Liver (tissue), 9 donors: ENCODE data around the gene CXXC5. TPM values are rescaled to one million over a fixed set of nuclear protein-coding genes. Genes with fewer than 3 reads are reported as not detected.

ENCODE experiments used
- DNase-seq: peaks from one replicate; pipeline ENCODE4 v3.0.0-alpha.2; 2017; ENCODE audit warnings: low spot score
- H3K27ac ChIP-seq, 2 donors: one replicate each; pipeline ENCODE4 v1.7.0; 2013; ENCODE audit warnings: inconsistent platforms in 2 of 2, low read length in 2 of 2, control low read depth in 1 of 2, low read depth in 1 of 2, mild to moderate bottlenecking in 1 of 2
- H3K27me3 ChIP-seq, 4 donors: one replicate each; pipeline versions ENCODE4 v1.6.1 to v1.7.0; 2013; ENCODE audit warnings: low read length in 3 of 4, inconsistent platforms in 1 of 4, mild to moderate bottlenecking in 1 of 4, moderate library complexity in 1 of 4; ENCODE audit not compliant: control insufficient read depth in 4 of 4, insufficient read depth in 4 of 4
- H3K36me3 ChIP-seq, 4 donors: one replicate each; pipeline versions ENCODE4 v1.6.1 to v1.7.0; 2013; ENCODE audit warnings: low read length in 3 of 4, mild to moderate bottlenecking in 3 of 4, low read depth in 1 of 4, moderate library complexity in 1 of 4; ENCODE audit not compliant: control insufficient read depth in 4 of 4, insufficient read depth in 3 of 4
- H3K4me1 ChIP-seq, 4 donors: one replicate each; pipeline versions ENCODE4 v1.6.1 to v1.7.0; 2013; ENCODE audit warnings: low read length in 3 of 4, mild to moderate bottlenecking in 3 of 4, moderate library complexity in 1 of 4; ENCODE audit not compliant: control insufficient read depth in 4 of 4, insufficient read depth in 4 of 4
- H3K4me3 ChIP-seq, 3 donors: one replicate each; pipeline versions ENCODE4 v1.6.1 to v1.7.0; 2013; ENCODE audit warnings: low read length in 3 of 3, control low read depth in 1 of 3, low read depth in 1 of 3, mild to moderate bottlenecking in 1 of 3
- H3K9ac ChIP-seq, 2 donors: one replicate each; pipeline ENCODE4 v1.7.0; 2013; ENCODE audit warnings: low read length in 2 of 2, mild to moderate bottlenecking in 2 of 2, moderate library complexity in 2 of 2, control low read depth in 1 of 2, low read depth in 1 of 2
- H3K9me3 ChIP-seq, 4 donors: one replicate each; pipeline versions ENCODE4 v1.6.1 to v1.7.0; 2013; ENCODE audit warnings: low read length in 3 of 4; ENCODE audit not compliant: control insufficient read depth in 4 of 4
- EGR1 ChIP-seq, 2 donors: IDR thresholded peaks; 2 replicates each; pipeline ENCODE4 v1.6.1; 2016 to 2018; ENCODE audit warnings: antibody characterized with exemption in 2 of 2, low read depth in 2 of 2
- GABPA ChIP-seq, 2 donors: IDR thresholded peaks in 1 of 2; conservative IDR thresholded peaks in 1 of 2; 2 replicates each; pipeline ENCODE4 v1.6.1; 2016; ENCODE audit warnings: antibody characterized with exemption in 2 of 2, mild to moderate bottlenecking in 1 of 2, moderate library complexity in 1 of 2
- JUND ChIP-seq, 2 donors: IDR thresholded peaks; 2 replicates each; pipeline ENCODE4 v1.6.1; 2016; ENCODE audit warnings: antibody characterized with exemption in 2 of 2
- NR2F2 ChIP-seq: IDR thresholded peaks from 2 replicates; pipeline ENCODE4 v1.6.1; 2016; ENCODE audit warnings: antibody characterized with exemption
- RAD21 ChIP-seq, 2 donors: IDR thresholded peaks; 2 replicates each; pipeline ENCODE4 v1.6.1; 2016; ENCODE audit warnings: antibody characterized with exemption in 2 of 2, mild to moderate bottlenecking in 2 of 2
- SP1 ChIP-seq: IDR thresholded peaks from 2 replicates; pipeline ENCODE4 v1.6.1; 2018; ENCODE audit warnings: antibody characterized with exemption, mild to moderate bottlenecking
- TAF1 ChIP-seq: conservative IDR thresholded peaks from 2 replicates; pipeline ENCODE4 v1.6.1; 2016; ENCODE audit warnings: antibody characterized with exemption, mild to moderate bottlenecking
- YY1 ChIP-seq: IDR thresholded peaks from 2 replicates; pipeline ENCODE4 v1.6.1; 2016; ENCODE audit warnings: antibody characterized with exemption, mild to moderate bottlenecking
- WGBS: extraction: QIAGEN DNeasy Blood & Tissue Kit; methylation state at CpG from one replicate; pipeline ENCODE4 v1.1.7; 2013; 5-methylcytosine and 5-hydroxymethylcytosine counted together
- polyA plus RNA-seq, 2 donors: library from polyadenylated mRNA; stranded (reverse) in 1 of 2; unstranded in 1 of 2; fragments of 200-250 nt in 1 of 2; fragments of >200 nt in 1 of 2; fragmentation: Nextera tagmentation in 1 of 2; extraction: Ambion mirVana in 1 of 2; gene quantifications; one replicate each; pipeline versions ENCODE4 v1.2.1 to v1.2.3, GENCODE V29; 2013 to 2015
- total RNA-seq, 2 donors: library from RNA; depleted of rRNA; stranded (reverse); fragments of >200 nt; gene quantifications; one replicate each; pipeline ENCODE4 v1.2.3, GENCODE V29; 2014
- TF ChIP-seq, protein P1 (sequence below): fragments of 150-350 bp; IDR thresholded peaks from 2 replicates; pipeline ENCODE4 v1.5.1; 2017; ENCODE audit warnings: improper control_type of control experiment, low read depth, low read length; ENCODE audit not compliant: missing input control
- TF ChIP-seq, protein P2 (sequence below): IDR thresholded peaks from 2 replicates; pipeline ENCODE4 v1.6.1; 2016; ENCODE audit warnings: antibody characterized with exemption
- TF ChIP-seq, protein P3 (sequence below): IDR thresholded peaks from 2 replicates; pipeline ENCODE4 v1.6.1; 2016; ENCODE audit warnings: antibody characterized with exemption, mild to moderate bottlenecking
- TF ChIP-seq, protein P4 (sequence below): IDR thresholded peaks from 2 replicates; pipeline ENCODE4 v1.6.1; 2016; ENCODE audit warnings: antibody characterized with exemption
- TF ChIP-seq, protein P5 (sequence below): IDR thresholded peaks from 2 replicates; pipeline ENCODE4 v1.6.1; 2016; ENCODE audit warnings: antibody characterized with exemption
- donor health status: healthy.
- donor health status: healthy.
- donor health status: healthy.
- donor health status: healthy.
- donor health status: healthy.

CXXC5 gene
- total and polyA plus RNA-seq, 4 donors = 40.6 to 78.6 (median 64.5) TPM

DNA sequence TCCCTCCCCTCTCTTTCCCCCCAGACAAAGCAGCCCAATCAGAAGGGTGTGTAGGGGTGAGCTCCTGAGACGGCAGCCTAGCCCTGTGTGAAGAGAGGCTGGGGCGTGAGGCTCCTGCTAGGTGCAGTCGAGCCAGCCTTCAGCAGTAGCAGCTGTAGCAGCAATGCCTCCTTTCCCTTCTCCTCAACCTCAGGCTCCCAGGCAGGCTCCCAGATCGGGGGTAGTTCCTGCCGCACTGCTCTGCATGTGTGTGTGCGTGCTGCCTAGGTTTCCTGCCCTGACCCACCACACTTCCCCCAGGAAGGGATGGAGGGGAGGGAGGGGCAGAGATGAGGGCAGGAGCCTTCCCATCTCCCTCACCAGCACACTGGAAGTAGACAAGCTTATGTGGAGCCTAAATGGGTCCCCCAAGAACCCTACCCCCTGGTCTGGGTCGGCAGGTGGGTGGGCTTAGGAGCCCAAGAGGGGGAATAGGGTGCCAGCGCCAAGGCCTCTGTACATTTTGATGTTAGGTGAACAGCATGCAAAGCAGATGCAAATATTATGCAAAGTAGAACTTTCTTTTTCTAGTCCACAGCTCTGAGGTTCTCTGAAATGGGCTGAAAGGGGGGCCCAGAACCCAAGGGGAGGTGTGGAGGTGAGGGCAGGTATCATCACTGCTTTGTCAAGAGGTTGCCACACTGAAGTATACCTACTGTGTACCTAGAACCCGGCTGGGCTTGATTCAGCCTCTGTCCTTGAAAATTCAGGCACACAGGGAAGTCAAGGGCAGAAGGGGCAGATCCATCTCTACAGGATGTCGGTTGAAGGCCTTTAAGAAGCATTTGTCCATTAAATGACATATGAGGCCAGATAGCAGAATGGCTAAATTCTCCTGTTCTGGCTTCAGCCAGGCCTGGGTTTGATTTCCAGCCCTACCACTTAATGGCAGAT lies 57.8 kb downstream of the CXXC5 start:
- TF ChIP-seq GABPA (IDR thresholded peaks at IDR 0.05 in 1 of 2, conservative IDR thresholded peaks at IDR 0.05 in 1 of 2) = no peak
- H3K27ac ChIP-seq = no peak overlapping the region
- peaks cover 6 to 24% (median 15%) of the 10 kb centered on the region in 4 donors for H3K4me1 ChIP-seq

DNA sequence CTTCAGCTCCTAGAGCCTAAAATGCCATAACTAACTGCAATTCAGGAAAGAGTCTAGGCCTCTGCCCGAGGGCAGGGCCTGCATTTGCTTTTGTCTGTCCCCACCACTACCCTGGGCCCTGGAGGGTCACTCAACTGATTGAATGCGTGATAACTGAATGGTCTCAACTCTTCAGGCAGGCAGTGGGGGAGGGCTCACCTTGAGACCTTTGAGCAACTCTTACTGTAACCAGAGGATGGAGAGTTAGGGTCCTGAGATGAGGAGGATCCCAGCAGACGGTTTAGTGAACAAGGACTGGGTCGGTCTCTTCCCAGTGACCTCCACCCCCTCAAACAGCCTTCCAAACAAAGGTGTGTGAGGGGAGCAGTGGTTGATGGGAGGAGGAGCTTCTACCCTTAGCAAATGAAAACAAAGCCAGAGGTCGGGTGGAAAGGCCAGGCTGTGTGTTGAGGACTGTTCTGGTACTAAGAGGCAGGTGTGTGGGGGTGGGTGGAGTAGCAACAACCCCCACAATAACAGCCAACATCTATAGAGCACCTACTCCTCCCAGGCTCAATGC lies 59.4 kb downstream of the CXXC5 start:
- no peak for DNase-seq
- no peak overlapping the region for H3K4me3 ChIP-seq
- H3K9ac ChIP-seq = no peak overlapping the region
- no peak overlapping the region for H3K27ac ChIP-seq
- H3K4me1 ChIP-seq = peaks cover 4 to 25% (median 13%) of the 10 kb centered on the region in 4 donors
- 88% methylated on average over 5 of the region's 5 CpGs for WGBS
- peaks cover 0 to 5% (median 0%) of the 10 kb centered on the region in 4 donors for H3K9me3 ChIP-seq
- H3K36me3 ChIP-seq = no peaks in the 10 kb centered on the region
- H3K27me3 ChIP-seq = no peaks in the 10 kb centered on the region
- TF ChIP-seq NR2F2 = no peak
- TF ChIP-seq SP1 = no peak
- TF ChIP-seq, protein P1, sequence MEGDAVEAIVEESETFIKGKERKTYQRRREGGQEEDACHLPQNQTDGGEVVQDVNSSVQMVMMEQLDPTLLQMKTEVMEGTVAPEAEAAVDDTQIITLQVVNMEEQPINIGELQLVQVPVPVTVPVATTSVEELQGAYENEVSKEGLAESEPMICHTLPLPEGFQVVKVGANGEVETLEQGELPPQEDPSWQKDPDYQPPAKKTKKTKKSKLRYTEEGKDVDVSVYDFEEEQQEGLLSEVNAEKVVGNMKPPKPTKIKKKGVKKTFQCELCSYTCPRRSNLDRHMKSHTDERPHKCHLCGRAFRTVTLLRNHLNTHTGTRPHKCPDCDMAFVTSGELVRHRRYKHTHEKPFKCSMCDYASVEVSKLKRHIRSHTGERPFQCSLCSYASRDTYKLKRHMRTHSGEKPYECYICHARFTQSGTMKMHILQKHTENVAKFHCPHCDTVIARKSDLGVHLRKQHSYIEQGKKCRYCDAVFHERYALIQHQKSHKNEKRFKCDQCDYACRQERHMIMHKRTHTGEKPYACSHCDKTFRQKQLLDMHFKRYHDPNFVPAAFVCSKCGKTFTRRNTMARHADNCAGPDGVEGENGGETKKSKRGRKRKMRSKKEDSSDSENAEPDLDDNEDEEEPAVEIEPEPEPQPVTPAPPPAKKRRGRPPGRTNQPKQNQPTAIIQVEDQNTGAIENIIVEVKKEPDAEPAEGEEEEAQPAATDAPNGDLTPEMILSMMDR = no peak
- no peak for TF ChIP-seq RAD21 (IDR thresholded peaks at IDR 0.05)
- no peak for TF ChIP-seq JUND (IDR thresholded peaks at IDR 0.05)
- TF ChIP-seq GABPA (IDR thresholded peaks at IDR 0.05 in 1 of 2, conservative IDR thresholded peaks at IDR 0.05 in 1 of 2) = no peak
- TF ChIP-seq, protein P2, sequence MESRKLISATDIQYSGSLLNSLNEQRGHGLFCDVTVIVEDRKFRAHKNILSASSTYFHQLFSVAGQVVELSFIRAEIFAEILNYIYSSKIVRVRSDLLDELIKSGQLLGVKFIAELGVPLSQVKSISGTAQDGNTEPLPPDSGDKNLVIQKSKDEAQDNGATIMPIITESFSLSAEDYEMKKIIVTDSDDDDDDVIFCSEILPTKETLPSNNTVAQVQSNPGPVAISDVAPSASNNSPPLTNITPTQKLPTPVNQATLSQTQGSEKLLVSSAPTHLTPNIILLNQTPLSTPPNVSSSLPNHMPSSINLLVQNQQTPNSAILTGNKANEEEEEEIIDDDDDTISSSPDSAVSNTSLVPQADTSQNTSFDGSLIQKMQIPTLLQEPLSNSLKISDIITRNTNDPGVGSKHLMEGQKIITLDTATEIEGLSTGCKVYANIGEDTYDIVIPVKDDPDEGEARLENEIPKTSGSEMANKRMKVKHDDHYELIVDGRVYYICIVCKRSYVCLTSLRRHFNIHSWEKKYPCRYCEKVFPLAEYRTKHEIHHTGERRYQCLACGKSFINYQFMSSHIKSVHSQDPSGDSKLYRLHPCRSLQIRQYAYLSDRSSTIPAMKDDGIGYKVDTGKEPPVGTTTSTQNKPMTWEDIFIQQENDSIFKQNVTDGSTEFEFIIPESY = no peak

More for the DNA sequence above, 57.8 kb downstream of the CXXC5 start:
- H3K27me3 ChIP-seq = no peaks in the 10 kb centered on the region
- H3K9me3 ChIP-seq = peaks cover 0 to 5% (median 0%) of the 10 kb centered on the region in 4 donors
- no peaks in the 10 kb centered on the region for H3K36me3 ChIP-seq
- H3K9ac ChIP-seq = no peak overlapping the region
- no peak for DNase-seq
- no peak overlapping the region for H3K4me3 ChIP-seq
- 79% methylated on average over 10 of the region's 10 CpGs for WGBS

DNA sequence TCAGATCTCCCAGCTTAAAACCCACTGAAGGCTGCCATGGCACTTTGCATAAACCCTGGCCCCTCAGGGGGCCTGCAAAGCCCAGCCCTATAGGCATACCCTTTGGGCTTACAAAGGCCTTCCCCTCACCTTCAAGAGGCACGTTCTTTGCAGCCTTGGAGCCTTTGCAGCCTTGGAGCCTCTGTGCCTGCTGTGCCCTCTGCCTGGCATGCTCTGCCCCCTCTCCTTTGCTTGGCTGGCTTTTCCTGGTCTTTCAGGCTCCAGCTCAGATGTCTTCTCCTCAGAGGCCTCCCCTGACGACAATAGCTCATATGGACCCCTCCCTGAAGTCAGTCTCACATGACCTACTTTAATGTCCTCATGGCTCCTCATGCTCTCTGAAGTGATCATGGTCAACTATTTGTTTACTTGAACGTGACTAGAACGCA lies 60.3 kb downstream of the CXXC5 start:
- no peaks in the 10 kb centered on the region for H3K36me3 ChIP-seq
- WGBS = 89% methylated on average over 4 of the region's 4 CpGs
- H3K27ac ChIP-seq = no peak overlapping the region
- no peak overlapping the region for H3K9ac ChIP-seq
- no peak for DNase-seq
- no peak overlapping the region for H3K4me3 ChIP-seq
- TF ChIP-seq SP1 (no peak), YY1 (no peak), TAF1 (no peak), EGR1 (IDR thresholded peaks at IDR 0.05; ENCODE audit: low read depth in 2 of 2) (no peak)
- TF ChIP-seq, protein P3, sequence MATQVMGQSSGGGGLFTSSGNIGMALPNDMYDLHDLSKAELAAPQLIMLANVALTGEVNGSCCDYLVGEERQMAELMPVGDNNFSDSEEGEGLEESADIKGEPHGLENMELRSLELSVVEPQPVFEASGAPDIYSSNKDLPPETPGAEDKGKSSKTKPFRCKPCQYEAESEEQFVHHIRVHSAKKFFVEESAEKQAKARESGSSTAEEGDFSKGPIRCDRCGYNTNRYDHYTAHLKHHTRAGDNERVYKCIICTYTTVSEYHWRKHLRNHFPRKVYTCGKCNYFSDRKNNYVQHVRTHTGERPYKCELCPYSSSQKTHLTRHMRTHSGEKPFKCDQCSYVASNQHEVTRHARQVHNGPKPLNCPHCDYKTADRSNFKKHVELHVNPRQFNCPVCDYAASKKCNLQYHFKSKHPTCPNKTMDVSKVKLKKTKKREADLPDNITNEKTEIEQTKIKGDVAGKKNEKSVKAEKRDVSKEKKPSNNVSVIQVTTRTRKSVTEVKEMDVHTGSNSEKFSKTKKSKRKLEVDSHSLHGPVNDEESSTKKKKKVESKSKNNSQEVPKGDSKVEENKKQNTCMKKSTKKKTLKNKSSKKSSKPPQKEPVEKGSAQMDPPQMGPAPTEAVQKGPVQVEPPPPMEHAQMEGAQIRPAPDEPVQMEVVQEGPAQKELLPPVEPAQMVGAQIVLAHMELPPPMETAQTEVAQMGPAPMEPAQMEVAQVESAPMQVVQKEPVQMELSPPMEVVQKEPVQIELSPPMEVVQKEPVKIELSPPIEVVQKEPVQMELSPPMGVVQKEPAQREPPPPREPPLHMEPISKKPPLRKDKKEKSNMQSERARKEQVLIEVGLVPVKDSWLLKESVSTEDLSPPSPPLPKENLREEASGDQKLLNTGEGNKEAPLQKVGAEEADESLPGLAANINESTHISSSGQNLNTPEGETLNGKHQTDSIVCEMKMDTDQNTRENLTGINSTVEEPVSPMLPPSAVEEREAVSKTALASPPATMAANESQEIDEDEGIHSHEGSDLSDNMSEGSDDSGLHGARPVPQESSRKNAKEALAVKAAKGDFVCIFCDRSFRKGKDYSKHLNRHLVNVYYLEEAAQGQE = no peak
- TF ChIP-seq, protein P4, sequence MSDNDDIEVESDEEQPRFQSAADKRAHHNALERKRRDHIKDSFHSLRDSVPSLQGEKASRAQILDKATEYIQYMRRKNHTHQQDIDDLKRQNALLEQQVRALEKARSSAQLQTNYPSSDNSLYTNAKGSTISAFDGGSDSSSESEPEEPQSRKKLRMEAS = no peak
- TF ChIP-seq, protein P5, sequence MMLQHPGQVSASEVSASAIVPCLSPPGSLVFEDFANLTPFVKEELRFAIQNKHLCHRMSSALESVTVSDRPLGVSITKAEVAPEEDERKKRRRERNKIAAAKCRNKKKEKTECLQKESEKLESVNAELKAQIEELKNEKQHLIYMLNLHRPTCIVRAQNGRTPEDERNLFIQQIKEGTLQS = no peak
- H3K9me3 ChIP-seq = peaks cover 0 to 5% (median 0%) of the 10 kb centered on the region in 4 donors
- no peaks in the 10 kb centered on the region for H3K27me3 ChIP-seq
- H3K4me1 ChIP-seq = peaks cover 4 to 25% (median 13%) of the 10 kb centered on the region in 4 donors
